ENCODE data around the gene COL13A1.

COL13A1 gene

DNA sequence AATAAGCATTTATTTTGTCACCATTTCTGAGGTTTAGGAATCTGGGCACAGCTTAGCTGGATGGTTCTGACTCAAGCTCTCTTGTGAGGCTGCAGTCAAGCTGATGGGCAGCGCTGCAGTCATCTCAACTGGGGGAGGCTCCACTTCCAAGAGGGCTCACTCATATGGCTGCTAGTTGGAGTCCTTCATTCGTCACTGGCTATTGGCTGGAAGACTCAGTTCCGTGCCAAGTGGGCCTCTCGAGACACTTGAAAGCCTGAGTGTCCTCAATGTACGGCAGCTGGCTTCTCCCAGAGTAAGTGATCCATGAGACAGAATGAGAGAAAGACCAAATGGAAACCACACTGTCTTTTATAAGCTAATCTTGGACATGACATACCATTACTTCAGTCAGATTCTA lies 21.6 kb upstream of the COL13A1 start:
- CTCF ChIA-PET, result interaction anchor here (0.9 kb wide), 1 partner anchor 10 kb away, joined by 4 read pairs; no protein-coding TSS in a partner anchor
- TF ChIP-seq ELF4 (IDR thresholded peaks at IDR 0.05), result no peak
- TF ChIP-seq L3MBTL2 (conservative IDR thresholded peaks at IDR 0.05), result no peak
- no peak for TF ChIP-seq FOXK2 (IDR thresholded peaks at IDR 0.05)
- POLR2A ChIA-PET, result no interaction called here
- no peak for DNase-seq (ENCODE audit: extremely low spot score)

GRCh38 chr10:69781576-69781975 lies 20.1 kb upstream of the COL13A1 start:
- DNase-seq (ENCODE audit: extremely low spot score), result no peak
- TF ChIP-seq FOXM1 (IDR thresholded peaks at IDR 0.05; ENCODE audit: borderline replicate concordance) (no peak), ELF4 (IDR thresholded peaks at IDR 0.05) (no peak)
- ChIA-PET POLR2A (no interaction called here), CTCF (no interaction called here)

DNA sequence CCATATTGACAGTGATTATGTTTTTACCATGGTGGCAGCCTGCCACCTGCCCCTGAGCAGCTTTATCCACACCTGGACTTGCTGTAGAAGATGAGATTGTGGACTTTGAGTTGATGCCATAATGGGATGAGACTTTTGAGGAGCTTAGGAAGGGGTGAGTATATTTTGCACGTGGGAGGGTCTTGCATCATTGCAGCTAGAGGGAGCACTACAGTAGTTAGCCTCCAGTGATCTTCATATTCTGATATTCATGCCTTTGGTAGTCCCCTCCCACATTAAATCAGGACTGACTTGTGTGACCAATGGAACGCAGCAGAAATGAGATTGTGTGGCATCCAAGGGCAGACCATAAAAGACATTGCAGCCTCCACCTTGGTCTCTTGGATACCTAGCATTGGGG lies 18.2 kb upstream of the COL13A1 start:
- DNase-seq (ENCODE audit: extremely low spot score), result no peak
- TF ChIP-seq NFRKB (IDR thresholded peaks at IDR 0.05) (no peak), ARNT (IDR thresholded peaks at IDR 0.05) (no peak), ELF4 (IDR thresholded peaks at IDR 0.05) (no peak), L3MBTL2 (conservative IDR thresholded peaks at IDR 0.05) (no peak), PKNOX1 (IDR thresholded peaks at IDR 0.05) (no peak), SP1 (IDR thresholded peaks at IDR 0.05) (no peak), CTBP1 (IDR thresholded peaks at IDR 0.05; ENCODE audit: borderline replicate concordance) (no peak), FOXK2 (IDR thresholded peaks at IDR 0.05) (no peak), BHLHE40 (IDR thresholded peaks at IDR 0.05; ENCODE audit: borderline replicate concordance) (no peak), ZNF384 (IDR thresholded peaks at IDR 0.05) (no peak), FOXM1 (IDR thresholded peaks at IDR 0.05; ENCODE audit: borderline replicate concordance) (no peak), TARDBP (IDR thresholded peaks at IDR 0.05) (no peak), FOXA1 (IDR thresholded peaks at IDR 0.05) (no peak), LEF1 (IDR thresholded peaks at IDR 0.05; ENCODE audit: borderline replicate concordance) (no peak), HDGF (IDR thresholded peaks at IDR 0.05; ENCODE audit: borderline replicate concordance) (no peak)
- POLR2A ChIA-PET, result no interaction called here
- CTCF ChIA-PET, result interaction anchor here (1.8 kb wide), 1 partner anchor 131 kb away, joined by 4 read pairs; no protein-coding TSS in a partner anchor

DNA sequence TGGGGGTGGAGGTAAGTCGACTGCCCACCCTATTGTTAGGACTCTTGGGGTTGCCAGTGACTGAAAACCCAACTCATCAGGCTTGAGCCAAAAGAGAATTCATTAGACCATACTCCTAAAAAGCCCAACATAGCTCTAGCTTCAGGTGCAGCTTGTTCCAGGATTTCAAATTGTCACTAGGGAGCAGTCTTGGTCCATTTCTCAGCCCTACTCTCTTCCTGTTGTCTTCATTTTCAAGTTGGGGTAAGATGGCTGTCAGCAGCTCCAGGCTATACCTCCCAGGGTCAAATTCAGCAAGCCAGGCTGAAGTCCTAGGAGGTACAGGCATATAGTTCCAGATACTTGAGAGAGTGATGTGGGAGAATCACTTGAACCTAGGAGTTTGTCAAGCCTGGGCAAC lies 14.9 kb upstream of the COL13A1 start:
- TF ChIP-seq NFRKB (IDR thresholded peaks at IDR 0.05) (no peak), PKNOX1 (IDR thresholded peaks at IDR 0.05) (no peak), HDGF (IDR thresholded peaks at IDR 0.05; ENCODE audit: borderline replicate concordance) (no peak), ZNF384 (IDR thresholded peaks at IDR 0.05) (no peak), LEF1 (IDR thresholded peaks at IDR 0.05; ENCODE audit: borderline replicate concordance) (no peak), SUZ12 (IDR thresholded peaks at IDR 0.05) (no peak), FOXK2 (IDR thresholded peaks at IDR 0.05) (no peak), FOXA1 (IDR thresholded peaks at IDR 0.05) (no peak), FOXM1 (IDR thresholded peaks at IDR 0.05; ENCODE audit: borderline replicate concordance) (no peak)
- ChIA-PET CTCF (interaction anchor here (0.6 to 2.7 kb wide), 10 partner anchors 12 to 323 kb away, joined by 3 to 30 read pairs (median 4); no protein-coding TSS in a partner anchor), POLR2A (interaction anchor here (1.2 kb wide), 1 partner anchor 359 kb away, joined by 3 read pairs; the partner anchor contains the start of gene TYSND1)
- DNase-seq (ENCODE audit: extremely low spot score), result peak; percentile 27

DNA sequence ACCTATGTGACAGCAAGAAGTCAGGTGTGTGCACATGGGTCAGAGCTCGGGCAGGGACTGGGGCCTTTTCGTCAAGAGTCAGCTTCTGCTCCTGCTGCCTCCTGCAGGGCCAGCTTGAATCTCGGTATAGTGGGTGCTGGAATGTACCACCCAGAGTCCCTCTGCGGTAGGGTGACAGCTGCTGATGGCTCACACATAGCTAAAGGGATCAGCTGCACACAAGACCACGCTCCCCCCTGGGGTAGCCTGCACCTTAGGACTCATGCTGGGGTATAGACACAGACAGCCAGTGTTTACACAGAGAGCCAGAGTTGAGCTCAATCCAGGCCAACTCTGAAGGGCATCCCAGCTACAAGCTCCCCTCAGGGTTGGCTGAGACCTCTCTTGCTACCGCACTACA lies 14.0 kb upstream of the COL13A1 start:
- POLR2A ChIA-PET, result no interaction called here
- TF ChIP-seq FOXA1 (IDR thresholded peaks at IDR 0.05), result no peak
- CTCF ChIA-PET, result interaction anchor here (0.7 to 4.6 kb wide), 6 partner anchors 9 to 171 kb away, joined by 3 to 33 read pairs (median 8); no protein-coding TSS in a partner anchor
- no peak for DNase-seq (ENCODE audit: extremely low spot score)

DNA sequence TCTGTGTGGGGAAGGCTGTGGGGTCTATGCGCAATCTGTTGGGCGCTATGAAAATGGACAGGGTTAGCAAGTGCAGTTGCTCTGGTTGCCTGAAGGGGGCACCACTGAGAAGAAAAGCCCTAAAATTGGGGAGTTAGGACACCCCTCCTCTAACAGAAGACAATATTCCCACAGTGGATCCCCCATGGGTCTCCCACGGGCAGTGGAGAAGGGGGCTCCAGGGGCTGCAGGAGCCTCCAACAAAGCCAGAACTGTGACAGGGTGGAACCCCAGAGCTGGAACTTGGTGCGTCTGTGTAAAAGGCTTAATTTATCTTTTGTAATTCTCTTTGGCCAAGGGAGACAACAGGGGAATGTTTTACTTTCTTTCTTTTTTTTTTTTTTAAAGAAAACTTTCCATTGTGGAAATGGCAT lies 12.5 kb upstream of the COL13A1 start:
- no peak for TF ChIP-seq FOXA1 (IDR thresholded peaks at IDR 0.05)
- TF ChIP-seq CTBP1 (IDR thresholded peaks at IDR 0.05; ENCODE audit: borderline replicate concordance), result no peak
- TF ChIP-seq PKNOX1 (IDR thresholded peaks at IDR 0.05), result no peak
- no peak for TF ChIP-seq HDGF (IDR thresholded peaks at IDR 0.05; ENCODE audit: borderline replicate concordance)
- no peak for TF ChIP-seq L3MBTL2 (conservative IDR thresholded peaks at IDR 0.05)
- TF ChIP-seq FOXK2 (IDR thresholded peaks at IDR 0.05), result no peak
- TF ChIP-seq ARNT (IDR thresholded peaks at IDR 0.05), result no peak
- TF ChIP-seq BHLHE40 (IDR thresholded peaks at IDR 0.05; ENCODE audit: borderline replicate concordance), result no peak
- TF ChIP-seq SP1 (IDR thresholded peaks at IDR 0.05), result no peak
- TF ChIP-seq FOXM1 (IDR thresholded peaks at IDR 0.05; ENCODE audit: borderline replicate concordance), result no peak
- TF ChIP-seq ZNF384 (IDR thresholded peaks at IDR 0.05), result no peak
- TF ChIP-seq LEF1 (IDR thresholded peaks at IDR 0.05; ENCODE audit: borderline replicate concordance), result no peak
- TF ChIP-seq TARDBP (IDR thresholded peaks at IDR 0.05), result no peak
- no peak for TF ChIP-seq ELF4 (IDR thresholded peaks at IDR 0.05)
- no peak for TF ChIP-seq SUZ12 (IDR thresholded peaks at IDR 0.05)
- TF ChIP-seq NFRKB (IDR thresholded peaks at IDR 0.05), result no peak
- DNase-seq (ENCODE audit: extremely low spot score), result peak; percentile 51
- CTCF ChIA-PET, result interaction anchor here (0.7 to 4.6 kb wide), 7 partner anchors 9 to 114 kb away, joined by 3 to 33 read pairs (median 3); no protein-coding TSS in a partner anchor

GRCh38 chr10:69791812-69792211 lies 9.9 kb upstream of the COL13A1 start:
- no peak for TF ChIP-seq FOXM1 (IDR thresholded peaks at IDR 0.05; ENCODE audit: borderline replicate concordance)
- TF ChIP-seq SP1 (IDR thresholded peaks at IDR 0.05), result no peak
- TF ChIP-seq BHLHE40 (IDR thresholded peaks at IDR 0.05; ENCODE audit: borderline replicate concordance), result no peak
- TF ChIP-seq SUZ12 (IDR thresholded peaks at IDR 0.05), result no peak
- no peak for TF ChIP-seq FOXK2 (IDR thresholded peaks at IDR 0.05)
- TF ChIP-seq FOXA1 (IDR thresholded peaks at IDR 0.05), result no peak
- TF ChIP-seq ZNF384 (IDR thresholded peaks at IDR 0.05), result no peak
- TF ChIP-seq CTBP1 (IDR thresholded peaks at IDR 0.05; ENCODE audit: borderline replicate concordance), result no peak
- no peak for TF ChIP-seq L3MBTL2 (conservative IDR thresholded peaks at IDR 0.05)
- no peak for TF ChIP-seq TARDBP (IDR thresholded peaks at IDR 0.05)
- TF ChIP-seq ARNT (IDR thresholded peaks at IDR 0.05), result no peak
- no peak for TF ChIP-seq LEF1 (IDR thresholded peaks at IDR 0.05; ENCODE audit: borderline replicate concordance)
- TF ChIP-seq HDGF (IDR thresholded peaks at IDR 0.05; ENCODE audit: borderline replicate concordance), result no peak
- no peak for TF ChIP-seq PKNOX1 (IDR thresholded peaks at IDR 0.05)
- no peak for TF ChIP-seq ELF4 (IDR thresholded peaks at IDR 0.05)
- no peak for TF ChIP-seq NFRKB (IDR thresholded peaks at IDR 0.05)
- no peak for DNase-seq (ENCODE audit: extremely low spot score)
- ChIA-PET POLR2A (no interaction called here), CTCF (interaction anchor here (4.6 kb wide), 1 partner anchor 8 kb away, joined by 33 read pairs; no protein-coding TSS in a partner anchor)

More for the DNA sequence above, 12.5 kb upstream of the COL13A1 start:
- POLR2A ChIA-PET, result no interaction called here

Measured in HEK293T (cell line).